Liver (tissue), 9 donors: ENCODE results near the gene CLDN1. TPM values are rescaled to one million over a fixed set of nuclear protein-coding genes. Genes with fewer than 3 reads are reported as not detected.
A peak's percentile ranks its signal among the peaks of the same experiment; 100 is the strongest.

Experiments
- DNase-seq: peaks from one replicate; pipeline ENCODE4 v3.0.0-alpha.2; 2017; ENCODE audit warnings: low spot score
- H3K27ac ChIP-seq, 2 donors: one replicate each; pipeline ENCODE4 v1.7.0; 2013; ENCODE audit warnings: inconsistent platforms in 2 of 2, low read length in 2 of 2, control low read depth in 1 of 2, low read depth in 1 of 2, mild to moderate bottlenecking in 1 of 2
- H3K27me3 ChIP-seq, 4 donors: one replicate each; pipeline versions ENCODE4 v1.6.1 to v1.7.0; 2013; ENCODE audit warnings: low read length in 3 of 4, inconsistent platforms in 1 of 4, mild to moderate bottlenecking in 1 of 4, moderate library complexity in 1 of 4; ENCODE audit not compliant: control insufficient read depth in 4 of 4, insufficient read depth in 4 of 4
- H3K36me3 ChIP-seq, 4 donors: one replicate each; pipeline versions ENCODE4 v1.6.1 to v1.7.0; 2013; ENCODE audit warnings: low read length in 3 of 4, mild to moderate bottlenecking in 3 of 4, low read depth in 1 of 4, moderate library complexity in 1 of 4; ENCODE audit not compliant: control insufficient read depth in 4 of 4, insufficient read depth in 3 of 4
- H3K4me1 ChIP-seq, 4 donors: one replicate each; pipeline versions ENCODE4 v1.6.1 to v1.7.0; 2013; ENCODE audit warnings: low read length in 3 of 4, mild to moderate bottlenecking in 3 of 4, moderate library complexity in 1 of 4; ENCODE audit not compliant: control insufficient read depth in 4 of 4, insufficient read depth in 4 of 4
- H3K4me3 ChIP-seq, 3 donors: one replicate each; pipeline versions ENCODE4 v1.6.1 to v1.7.0; 2013; ENCODE audit warnings: low read length in 3 of 3, control low read depth in 1 of 3, low read depth in 1 of 3, mild to moderate bottlenecking in 1 of 3
- H3K9ac ChIP-seq, 2 donors: one replicate each; pipeline ENCODE4 v1.7.0; 2013; ENCODE audit warnings: low read length in 2 of 2, mild to moderate bottlenecking in 2 of 2, moderate library complexity in 2 of 2, control low read depth in 1 of 2, low read depth in 1 of 2
- H3K9me3 ChIP-seq, 4 donors: one replicate each; pipeline versions ENCODE4 v1.6.1 to v1.7.0; 2013; ENCODE audit warnings: low read length in 3 of 4; ENCODE audit not compliant: control insufficient read depth in 4 of 4
- EGR1 ChIP-seq, 2 donors: IDR thresholded peaks; 2 replicates each; pipeline ENCODE4 v1.6.1; 2016 to 2018; ENCODE audit warnings: antibody characterized with exemption in 2 of 2, low read depth in 2 of 2
- FOXA1 ChIP-seq: IDR thresholded peaks from 2 replicates; pipeline ENCODE4 v1.6.1; 2016; ENCODE audit warnings: antibody characterized with exemption
- FOXA2 ChIP-seq: IDR thresholded peaks from 2 replicates; pipeline ENCODE4 v1.6.1; 2016; ENCODE audit warnings: antibody characterized with exemption
- GABPA ChIP-seq, 2 donors: IDR thresholded peaks in 1 of 2; conservative IDR thresholded peaks in 1 of 2; 2 replicates each; pipeline ENCODE4 v1.6.1; 2016; ENCODE audit warnings: antibody characterized with exemption in 2 of 2, mild to moderate bottlenecking in 1 of 2, moderate library complexity in 1 of 2
- HNF4A ChIP-seq, 2 donors: conservative IDR thresholded peaks; 2 replicates each; pipeline ENCODE4 v1.6.1; 2016; ENCODE audit warnings: antibody characterized with exemption in 2 of 2, mild to moderate bottlenecking in 2 of 2
- HNF4G ChIP-seq: IDR thresholded peaks from 2 replicates; pipeline ENCODE4 v1.6.1; 2016; ENCODE audit warnings: antibody characterized with exemption
- JUND ChIP-seq, 2 donors: IDR thresholded peaks; 2 replicates each; pipeline ENCODE4 v1.6.1; 2016; ENCODE audit warnings: antibody characterized with exemption in 2 of 2
- NR2F2 ChIP-seq: IDR thresholded peaks from 2 replicates; pipeline ENCODE4 v1.6.1; 2016; ENCODE audit warnings: antibody characterized with exemption
- RAD21 ChIP-seq, 2 donors: IDR thresholded peaks; 2 replicates each; pipeline ENCODE4 v1.6.1; 2016; ENCODE audit warnings: antibody characterized with exemption in 2 of 2, mild to moderate bottlenecking in 2 of 2
- RXRA ChIP-seq, 2 donors: IDR thresholded peaks; 2 replicates each; pipeline ENCODE4 v1.6.1; 2017 to 2018; ENCODE audit warnings: antibody characterized with exemption in 2 of 2, mild to moderate bottlenecking in 1 of 2
- SP1 ChIP-seq: IDR thresholded peaks from 2 replicates; pipeline ENCODE4 v1.6.1; 2018; ENCODE audit warnings: antibody characterized with exemption, mild to moderate bottlenecking
- TAF1 ChIP-seq: conservative IDR thresholded peaks from 2 replicates; pipeline ENCODE4 v1.6.1; 2016; ENCODE audit warnings: antibody characterized with exemption, mild to moderate bottlenecking
- YY1 ChIP-seq: IDR thresholded peaks from 2 replicates; pipeline ENCODE4 v1.6.1; 2016; ENCODE audit warnings: antibody characterized with exemption, mild to moderate bottlenecking
- WGBS: extraction: QIAGEN DNeasy Blood & Tissue Kit; methylation state at CpG from one replicate; pipeline ENCODE4 v1.1.7; 2013; 5-methylcytosine and 5-hydroxymethylcytosine counted together
- polyA plus RNA-seq, 2 donors: library from polyadenylated mRNA; stranded (reverse) in 1 of 2; unstranded in 1 of 2; fragments of 200-250 nt in 1 of 2; fragments of >200 nt in 1 of 2; fragmentation: Nextera tagmentation in 1 of 2; extraction: Ambion mirVana in 1 of 2; gene quantifications; one replicate each; pipeline versions ENCODE4 v1.2.1 to v1.2.3, GENCODE V29; 2013 to 2015
- total RNA-seq, 2 donors: library from RNA; depleted of rRNA; stranded (reverse); fragments of >200 nt; gene quantifications; one replicate each; pipeline ENCODE4 v1.2.3, GENCODE V29; 2014
- TF ChIP-seq, protein P1 (sequence below): IDR thresholded peaks from 2 replicates; pipeline ENCODE4 v1.6.1; 2016; ENCODE audit warnings: antibody characterized with exemption
- TF ChIP-seq, protein P2 (sequence below): IDR thresholded peaks from 2 replicates; pipeline ENCODE4 v1.6.1; 2016; ENCODE audit warnings: antibody characterized with exemption
- TF ChIP-seq, protein P3 (sequence below): IDR thresholded peaks from 2 replicates; pipeline ENCODE4 v1.6.1; 2016; ENCODE audit warnings: antibody characterized with exemption, mild to moderate bottlenecking
- TF ChIP-seq, protein P4 (sequence below): IDR thresholded peaks from 2 replicates; pipeline ENCODE4 v1.6.1; 2016; ENCODE audit warnings: antibody characterized with exemption
- TF ChIP-seq, protein P5 (sequence below): fragments of 150-350 bp; IDR thresholded peaks from 2 replicates; pipeline ENCODE4 v1.5.1; 2017; ENCODE audit warnings: improper control_type of control experiment, low read depth, low read length; ENCODE audit not compliant: missing input control
- donor health status: healthy.
- donor health status: healthy.
- donor health status: healthy.
- donor health status: healthy.
- donor health status: healthy.

CLDN1 gene
- total and polyA plus RNA-seq, 4 donors = 57.8 to 92.0 (median 87.3) TPM

DNA sequence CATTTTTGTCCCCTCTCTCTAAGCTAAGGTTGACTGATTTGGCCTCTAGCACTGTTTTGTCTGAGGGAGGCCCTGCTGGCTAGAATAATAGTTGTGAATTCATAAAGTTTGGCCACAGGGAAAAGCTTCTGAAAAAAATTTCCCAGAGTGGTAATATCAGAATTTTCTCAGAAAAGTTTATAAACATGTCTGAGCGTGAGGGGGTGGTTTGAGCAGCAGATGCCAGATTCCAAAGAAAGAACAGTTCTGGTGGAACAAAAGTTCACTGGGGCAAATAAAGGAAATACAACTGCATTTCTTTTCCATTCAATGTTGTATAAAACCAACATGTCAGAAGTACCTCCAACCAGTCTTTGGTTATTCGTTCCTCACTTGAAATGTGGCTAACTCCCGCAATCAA is 61.2 kb downstream of the CLDN1 start:
- no peaks in the 10 kb centered on the region for H3K9me3 ChIP-seq
- no peaks in the 10 kb centered on the region for H3K36me3 ChIP-seq
- no peak overlapping the region for H3K4me3 ChIP-seq
- no peak for TF ChIP-seq GABPA (IDR thresholded peaks at IDR 0.05 in 1 of 2, conservative IDR thresholded peaks at IDR 0.05 in 1 of 2)
- no peak for TF ChIP-seq EGR1 (IDR thresholded peaks at IDR 0.05; ENCODE audit: low read depth in 2 of 2)
- TF ChIP-seq HNF4A (conservative IDR thresholded peaks at IDR 0.05) = no peak
- TF ChIP-seq RXRA (IDR thresholded peaks at IDR 0.05) = peak in 1 of 2 donors; percentile 21
- no peak for TF ChIP-seq TAF1
- TF ChIP-seq FOXA1 = no peak
- TF ChIP-seq, protein P1, sequence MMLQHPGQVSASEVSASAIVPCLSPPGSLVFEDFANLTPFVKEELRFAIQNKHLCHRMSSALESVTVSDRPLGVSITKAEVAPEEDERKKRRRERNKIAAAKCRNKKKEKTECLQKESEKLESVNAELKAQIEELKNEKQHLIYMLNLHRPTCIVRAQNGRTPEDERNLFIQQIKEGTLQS = no peak
- TF ChIP-seq NR2F2 = peak; percentile 92
- no peak for TF ChIP-seq HNF4G
- TF ChIP-seq, protein P2, sequence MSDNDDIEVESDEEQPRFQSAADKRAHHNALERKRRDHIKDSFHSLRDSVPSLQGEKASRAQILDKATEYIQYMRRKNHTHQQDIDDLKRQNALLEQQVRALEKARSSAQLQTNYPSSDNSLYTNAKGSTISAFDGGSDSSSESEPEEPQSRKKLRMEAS = no peak
- no peak for TF ChIP-seq YY1
- no peak for TF ChIP-seq RAD21 (IDR thresholded peaks at IDR 0.05)
- TF ChIP-seq, protein P3, sequence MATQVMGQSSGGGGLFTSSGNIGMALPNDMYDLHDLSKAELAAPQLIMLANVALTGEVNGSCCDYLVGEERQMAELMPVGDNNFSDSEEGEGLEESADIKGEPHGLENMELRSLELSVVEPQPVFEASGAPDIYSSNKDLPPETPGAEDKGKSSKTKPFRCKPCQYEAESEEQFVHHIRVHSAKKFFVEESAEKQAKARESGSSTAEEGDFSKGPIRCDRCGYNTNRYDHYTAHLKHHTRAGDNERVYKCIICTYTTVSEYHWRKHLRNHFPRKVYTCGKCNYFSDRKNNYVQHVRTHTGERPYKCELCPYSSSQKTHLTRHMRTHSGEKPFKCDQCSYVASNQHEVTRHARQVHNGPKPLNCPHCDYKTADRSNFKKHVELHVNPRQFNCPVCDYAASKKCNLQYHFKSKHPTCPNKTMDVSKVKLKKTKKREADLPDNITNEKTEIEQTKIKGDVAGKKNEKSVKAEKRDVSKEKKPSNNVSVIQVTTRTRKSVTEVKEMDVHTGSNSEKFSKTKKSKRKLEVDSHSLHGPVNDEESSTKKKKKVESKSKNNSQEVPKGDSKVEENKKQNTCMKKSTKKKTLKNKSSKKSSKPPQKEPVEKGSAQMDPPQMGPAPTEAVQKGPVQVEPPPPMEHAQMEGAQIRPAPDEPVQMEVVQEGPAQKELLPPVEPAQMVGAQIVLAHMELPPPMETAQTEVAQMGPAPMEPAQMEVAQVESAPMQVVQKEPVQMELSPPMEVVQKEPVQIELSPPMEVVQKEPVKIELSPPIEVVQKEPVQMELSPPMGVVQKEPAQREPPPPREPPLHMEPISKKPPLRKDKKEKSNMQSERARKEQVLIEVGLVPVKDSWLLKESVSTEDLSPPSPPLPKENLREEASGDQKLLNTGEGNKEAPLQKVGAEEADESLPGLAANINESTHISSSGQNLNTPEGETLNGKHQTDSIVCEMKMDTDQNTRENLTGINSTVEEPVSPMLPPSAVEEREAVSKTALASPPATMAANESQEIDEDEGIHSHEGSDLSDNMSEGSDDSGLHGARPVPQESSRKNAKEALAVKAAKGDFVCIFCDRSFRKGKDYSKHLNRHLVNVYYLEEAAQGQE = no peak
- peak; percentile 21 for TF ChIP-seq SP1
- no peak for TF ChIP-seq FOXA2
- TF ChIP-seq, protein P4, sequence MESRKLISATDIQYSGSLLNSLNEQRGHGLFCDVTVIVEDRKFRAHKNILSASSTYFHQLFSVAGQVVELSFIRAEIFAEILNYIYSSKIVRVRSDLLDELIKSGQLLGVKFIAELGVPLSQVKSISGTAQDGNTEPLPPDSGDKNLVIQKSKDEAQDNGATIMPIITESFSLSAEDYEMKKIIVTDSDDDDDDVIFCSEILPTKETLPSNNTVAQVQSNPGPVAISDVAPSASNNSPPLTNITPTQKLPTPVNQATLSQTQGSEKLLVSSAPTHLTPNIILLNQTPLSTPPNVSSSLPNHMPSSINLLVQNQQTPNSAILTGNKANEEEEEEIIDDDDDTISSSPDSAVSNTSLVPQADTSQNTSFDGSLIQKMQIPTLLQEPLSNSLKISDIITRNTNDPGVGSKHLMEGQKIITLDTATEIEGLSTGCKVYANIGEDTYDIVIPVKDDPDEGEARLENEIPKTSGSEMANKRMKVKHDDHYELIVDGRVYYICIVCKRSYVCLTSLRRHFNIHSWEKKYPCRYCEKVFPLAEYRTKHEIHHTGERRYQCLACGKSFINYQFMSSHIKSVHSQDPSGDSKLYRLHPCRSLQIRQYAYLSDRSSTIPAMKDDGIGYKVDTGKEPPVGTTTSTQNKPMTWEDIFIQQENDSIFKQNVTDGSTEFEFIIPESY = no peak
- TF ChIP-seq JUND (IDR thresholded peaks at IDR 0.05) = no peak
- TF ChIP-seq, protein P5, sequence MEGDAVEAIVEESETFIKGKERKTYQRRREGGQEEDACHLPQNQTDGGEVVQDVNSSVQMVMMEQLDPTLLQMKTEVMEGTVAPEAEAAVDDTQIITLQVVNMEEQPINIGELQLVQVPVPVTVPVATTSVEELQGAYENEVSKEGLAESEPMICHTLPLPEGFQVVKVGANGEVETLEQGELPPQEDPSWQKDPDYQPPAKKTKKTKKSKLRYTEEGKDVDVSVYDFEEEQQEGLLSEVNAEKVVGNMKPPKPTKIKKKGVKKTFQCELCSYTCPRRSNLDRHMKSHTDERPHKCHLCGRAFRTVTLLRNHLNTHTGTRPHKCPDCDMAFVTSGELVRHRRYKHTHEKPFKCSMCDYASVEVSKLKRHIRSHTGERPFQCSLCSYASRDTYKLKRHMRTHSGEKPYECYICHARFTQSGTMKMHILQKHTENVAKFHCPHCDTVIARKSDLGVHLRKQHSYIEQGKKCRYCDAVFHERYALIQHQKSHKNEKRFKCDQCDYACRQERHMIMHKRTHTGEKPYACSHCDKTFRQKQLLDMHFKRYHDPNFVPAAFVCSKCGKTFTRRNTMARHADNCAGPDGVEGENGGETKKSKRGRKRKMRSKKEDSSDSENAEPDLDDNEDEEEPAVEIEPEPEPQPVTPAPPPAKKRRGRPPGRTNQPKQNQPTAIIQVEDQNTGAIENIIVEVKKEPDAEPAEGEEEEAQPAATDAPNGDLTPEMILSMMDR = no peak
- H3K27ac ChIP-seq = no peak overlapping the region
- no peaks in the 10 kb centered on the region for H3K27me3 ChIP-seq
- no peak overlapping the region for H3K9ac ChIP-seq
- no peaks in the 10 kb centered on the region for H3K4me1 ChIP-seq
- no peak for DNase-seq
- WGBS = 88% methylated on average over 3 of the region's 3 CpGs
